GM15510 (cell line): ENCODE results near the gene ALOX15.

ENCODE experiments used
- POLR2A ChIP-seq: IDR thresholded peaks from 3 replicates; pipeline ENCODE4 v1.6.1; 2011; ENCODE audit warnings: borderline replicate concordance; ENCODE audit not compliant: insufficient read length; ENCODE audit errors: extremely low read depth

ALOX15 gene

GRCh38 chr17:4631431-4631830, 10.0 kb downstream of the ALOX15 start:
- no peak for TF ChIP-seq POLR2A

- TF ChIP-seq POLR2A: no peak
Observed at GRCh38 chr17:4626734-4627256, 14.7 kb downstream of the ALOX15 start.

DNA sequence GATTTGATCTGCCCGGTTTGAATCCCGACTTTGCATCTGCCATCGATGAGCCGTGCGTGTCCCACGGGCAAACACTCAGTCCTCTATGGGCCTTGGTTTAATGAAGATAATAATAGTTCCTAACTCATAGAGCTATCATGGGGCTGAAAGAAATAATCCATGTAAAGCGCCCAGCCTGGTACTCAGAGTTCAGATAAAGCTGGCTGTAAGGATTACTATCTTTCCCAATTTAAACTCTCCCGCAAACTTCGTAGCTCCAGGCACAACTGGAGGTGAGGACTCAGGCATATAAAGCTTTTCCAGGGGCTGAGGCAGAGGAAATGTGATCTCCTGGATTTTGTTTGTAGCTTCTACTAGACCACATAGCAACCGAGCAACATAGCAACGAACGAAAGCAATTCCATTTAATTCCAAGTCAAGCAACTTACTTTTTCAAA, 16.3 kb downstream of the ALOX15 start:
- TF ChIP-seq POLR2A: no peak

DNA sequence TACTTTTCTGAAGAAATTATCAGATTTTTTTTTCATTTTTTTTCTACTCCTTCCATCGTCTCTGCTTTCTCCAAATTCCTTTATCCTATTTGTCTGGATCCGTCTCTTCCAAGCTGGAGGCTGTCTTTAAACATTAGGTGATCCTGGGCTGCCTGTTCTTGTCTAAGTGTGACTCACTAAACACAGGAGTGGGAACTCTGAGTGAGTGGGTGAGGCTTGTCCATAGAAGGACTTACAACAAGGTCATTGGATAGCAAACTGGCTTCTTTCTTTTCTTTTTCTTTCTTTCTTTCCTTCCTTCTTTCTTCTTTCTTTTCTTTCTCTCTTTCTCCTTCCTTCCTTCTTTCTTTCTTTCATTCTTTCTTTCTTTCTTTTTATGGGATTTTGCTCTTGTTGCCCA, 18.2 kb downstream of the ALOX15 start:
- TF ChIP-seq POLR2A: no peak

GRCh38 chr17:4622375-4622774, 19.1 kb downstream of the ALOX15 start:
- no peak for TF ChIP-seq POLR2A

- TF ChIP-seq POLR2A: no peak
Observed at GRCh38 chr17:4620531-4621101, 20.9 kb downstream of the ALOX15 start.

GRCh38 chr17:4617590-4618351, 23.7 kb downstream of the ALOX15 start:
- no peak for TF ChIP-seq POLR2A

GRCh38 chr17:4617090-4617489, 24.4 kb downstream of the ALOX15 start:
- no peak for TF ChIP-seq POLR2A

DNA sequence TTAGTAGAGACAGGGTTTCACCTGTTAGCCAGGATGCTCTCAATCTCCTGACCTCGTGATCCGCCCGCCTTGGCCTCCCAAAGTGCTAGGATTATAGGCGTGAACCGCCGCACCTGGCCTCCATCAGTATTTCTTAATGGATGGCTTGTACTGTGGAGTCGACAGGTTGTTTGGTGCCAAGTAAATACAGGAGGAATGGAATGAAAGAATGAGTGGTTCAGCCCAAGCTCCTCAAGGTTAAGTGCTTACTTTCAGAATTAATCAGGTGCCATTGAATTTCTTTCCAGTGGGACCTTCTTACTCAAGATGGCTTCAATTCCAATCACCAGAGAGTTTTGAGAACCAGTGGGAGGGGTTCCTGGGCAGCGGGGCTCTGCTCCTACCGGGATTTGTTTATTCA, 25.0 kb downstream of the ALOX15 start:
- TF ChIP-seq POLR2A: no peak

DNA sequence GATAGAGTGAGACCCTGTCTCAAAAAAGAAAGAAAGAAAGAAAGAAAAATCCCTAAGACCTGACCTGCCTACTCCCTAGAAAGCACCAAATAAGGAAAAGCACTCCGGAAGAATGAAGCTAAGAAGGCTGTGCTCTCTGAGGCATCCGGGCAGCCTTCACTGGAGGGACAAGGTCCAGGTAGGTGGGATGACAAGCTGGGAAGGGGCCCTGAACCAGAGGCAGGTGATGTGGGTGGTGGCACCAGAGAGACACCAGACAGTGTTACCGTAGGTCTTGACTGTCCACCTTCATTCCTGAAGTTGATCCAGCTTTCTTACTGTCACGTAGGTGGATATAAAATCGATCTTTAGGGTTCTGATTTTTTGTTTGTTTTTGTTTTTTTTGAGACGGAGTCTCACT, 30.8 kb downstream of the ALOX15 start:
- TF ChIP-seq POLR2A: no peak

- TF ChIP-seq POLR2A: no peak
Observed at GRCh38 chr17:4610162-4610561, 31.3 kb downstream of the ALOX15 start.

GRCh38 chr17:4609761-4610160, 31.7 kb downstream of the ALOX15 start:
- TF ChIP-seq POLR2A: no peak

GRCh38 chr17:4607773-4608187, 33.7 kb downstream of the ALOX15 start:
- no peak for TF ChIP-seq POLR2A

DNA sequence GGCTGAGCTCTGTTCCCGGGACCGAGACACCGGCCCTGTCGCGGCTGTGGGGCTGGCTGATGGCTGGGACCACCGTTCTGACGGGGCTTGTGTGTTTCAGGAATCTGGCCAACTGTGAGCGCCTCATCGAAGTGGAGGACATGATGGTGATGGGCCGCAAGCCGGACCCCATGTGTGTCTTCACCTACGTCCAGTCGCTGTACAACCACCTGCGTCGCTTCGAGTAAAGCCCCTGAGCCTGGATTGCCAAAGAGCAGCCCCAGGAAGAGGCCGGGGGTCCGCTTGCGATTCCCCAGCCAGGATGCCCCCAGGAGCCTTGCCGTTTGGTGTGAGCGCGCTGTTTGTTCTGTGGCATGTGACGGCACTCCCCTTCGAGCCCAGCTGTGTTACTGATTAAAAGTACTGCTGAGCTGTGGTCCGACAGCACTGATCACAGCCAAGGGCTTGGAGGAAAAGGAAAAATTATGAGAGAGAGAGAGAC, 34.2 kb downstream of the ALOX15 start:
- TF ChIP-seq POLR2A: no peak

GRCh38 chr17:4605826-4606225, 35.7 kb downstream of the ALOX15 start:
- TF ChIP-seq POLR2A: no peak
